LoVo (cell line): ENCODE results near the gene LMNTD2.
"Not testable (repeated sequence)": the region's sequence is repeated elsewhere in the genome, so short reads cannot be mapped to it uniquely, and the experiment has no call there.

Source experiments
- DNase-seq: peaks from one replicate; pipeline ENCODE4 v3.0.0-alpha.2; 2016; ENCODE audit warnings: low spot score

Gene LMNTD2

GRCh38 chr11:587546-587945 lies 27.0 kb upstream of the LMNTD2 start:
- DNase-seq = no peak

DNA sequence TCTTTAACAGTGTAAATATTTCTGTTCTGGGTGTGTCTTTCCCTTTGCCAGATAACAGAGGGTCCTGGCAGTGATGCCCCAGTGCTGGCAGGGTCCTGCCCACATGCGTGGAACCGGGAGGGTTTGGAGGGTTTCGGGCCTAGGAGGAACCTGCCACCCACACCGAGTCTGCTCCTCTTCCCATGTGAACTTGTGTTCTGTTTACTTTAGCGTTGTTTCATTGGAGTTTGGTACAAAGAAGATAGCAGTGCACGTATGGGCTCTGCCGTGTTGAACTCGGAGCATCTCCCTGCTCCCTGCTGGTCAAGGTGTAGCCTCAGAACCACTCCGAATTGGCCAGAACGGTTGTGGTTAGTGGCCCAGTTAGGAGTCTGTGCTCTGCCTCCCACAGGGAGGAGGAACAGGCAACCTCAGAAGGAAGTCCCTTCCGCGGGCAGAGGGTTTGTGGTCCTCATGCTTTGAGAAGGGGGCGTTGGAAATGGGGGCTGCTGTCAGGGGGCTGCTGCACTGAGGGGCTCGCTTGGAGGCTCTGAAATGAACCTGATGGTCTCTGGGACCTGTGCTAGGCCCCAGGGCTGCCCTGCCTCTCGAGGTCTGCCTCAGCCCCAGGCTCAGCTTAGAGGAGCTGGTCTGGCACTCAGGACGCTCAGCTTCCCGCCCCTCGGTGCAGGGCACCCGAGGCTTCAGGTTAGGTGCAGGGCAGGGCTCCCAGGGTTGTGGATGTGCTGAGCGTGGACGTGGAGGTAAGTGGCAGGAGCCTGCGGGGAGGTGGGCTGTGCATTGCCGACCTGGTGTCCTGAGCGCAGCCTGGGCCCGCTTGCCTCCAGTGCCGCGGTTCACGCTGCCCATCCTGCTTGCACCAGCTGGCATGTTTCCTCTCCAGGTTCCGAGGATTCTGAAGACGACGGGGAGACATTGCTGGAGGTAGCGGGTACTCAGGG lies 26.1 kb upstream of the LMNTD2 start:
- DNase-seq = no peak

DNA sequence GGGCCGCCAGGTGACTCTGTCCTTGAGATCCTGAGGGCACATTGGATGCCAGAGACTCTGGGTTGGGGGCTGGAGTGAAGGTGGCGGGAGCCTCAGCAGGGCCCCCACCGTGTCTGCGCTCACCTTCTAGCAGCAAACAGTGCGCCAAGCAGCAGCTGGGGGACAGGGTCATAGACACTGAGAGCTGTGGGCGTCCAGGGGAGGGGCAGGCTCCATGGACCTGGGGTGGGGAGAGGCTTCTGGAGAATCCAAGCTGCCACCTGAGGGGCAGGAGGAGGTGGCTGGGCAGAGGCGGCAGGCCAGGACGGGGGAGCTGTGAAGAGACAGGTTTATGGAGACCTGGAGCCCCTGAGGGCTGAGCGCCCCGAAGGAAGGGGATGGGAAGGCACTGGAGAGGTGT lies 23.7 kb upstream of the LMNTD2 start:
- no peak for DNase-seq

DNA sequence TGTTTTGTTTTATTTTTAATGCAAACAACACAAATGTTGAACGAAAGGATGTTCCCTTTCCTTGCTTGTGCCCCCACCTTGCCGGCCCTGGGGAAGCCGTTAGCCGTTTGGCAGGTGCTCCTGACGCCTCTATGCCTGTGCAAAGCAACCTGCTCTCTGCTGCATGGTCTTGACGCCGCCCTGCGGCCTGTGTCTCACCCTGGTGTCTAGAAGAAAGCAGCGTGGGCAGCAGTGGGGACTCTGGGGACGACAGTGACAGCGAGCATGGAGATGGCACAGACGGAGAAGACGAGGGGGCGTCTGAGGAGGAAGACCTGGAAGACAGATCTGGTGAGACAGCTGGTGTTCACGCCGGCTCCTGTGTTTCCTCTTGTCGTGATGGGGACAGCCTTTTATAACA lies 21.2 kb upstream of the LMNTD2 start:
- DNase-seq = no peak

GRCh38 chr11:581342-581741 lies 20.8 kb upstream of the LMNTD2 start:
- no peak for DNase-seq

DNA sequence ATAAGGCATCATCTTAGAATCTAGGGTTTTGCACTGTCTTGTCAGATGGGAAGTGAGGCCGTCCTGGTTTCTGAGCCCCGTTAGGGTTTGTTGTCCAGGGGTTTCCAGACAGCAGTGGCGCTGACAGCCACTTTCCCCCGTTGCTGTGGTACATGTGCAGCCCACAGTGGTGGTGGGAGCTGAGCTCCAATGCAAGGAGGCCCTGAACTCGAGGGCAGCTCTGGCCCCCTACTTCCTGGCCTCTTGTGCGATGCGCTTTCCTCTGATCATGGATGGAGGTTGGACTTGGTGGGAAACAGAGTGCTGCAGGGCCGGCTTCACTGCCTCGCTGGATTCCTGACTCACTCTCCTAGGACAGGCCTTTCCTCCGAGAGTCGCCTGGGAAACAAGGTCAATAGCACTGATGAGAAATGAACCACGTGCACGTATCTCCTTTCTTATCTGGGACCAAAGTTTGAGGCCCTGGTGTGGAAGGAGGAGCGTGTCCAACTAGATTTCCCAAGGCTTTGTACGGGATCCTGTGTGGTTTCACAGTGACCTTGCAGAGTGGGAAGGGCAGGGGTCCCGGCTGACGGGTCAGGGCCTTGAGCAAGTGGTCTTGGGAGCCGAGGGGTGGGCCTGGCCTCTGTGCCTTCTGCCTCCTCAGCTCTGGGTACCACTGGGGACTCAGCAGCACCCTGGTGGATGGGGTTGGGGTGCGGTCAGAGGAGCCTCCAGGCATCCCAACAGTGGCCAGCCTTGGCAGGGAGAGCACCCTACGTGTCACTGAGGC lies 19.5 kb upstream of the LMNTD2 start:
- DNase-seq = no peak

GRCh38 chr11:578276-579035 lies 17.9 kb upstream of the LMNTD2 start:
- DNase-seq = no peak

GRCh38 chr11:577611-577894 lies 17.0 kb upstream of the LMNTD2 start:
- no peak for DNase-seq

GRCh38 chr11:576811-577610 lies 16.5 kb upstream of the LMNTD2 start:
- DNase-seq = no peak

- peak; percentile 94 for DNase-seq
These were observed 15.6 kb upstream of the LMNTD2 start, which contains the start of gene PHRF1 for GRCh38 chr11:575996-576768. Gene PHRF1, plus strand, starts transcription at chr11:576470. Its CDS starts 5,043 bp downstream, at chr11:581513.

DNA sequence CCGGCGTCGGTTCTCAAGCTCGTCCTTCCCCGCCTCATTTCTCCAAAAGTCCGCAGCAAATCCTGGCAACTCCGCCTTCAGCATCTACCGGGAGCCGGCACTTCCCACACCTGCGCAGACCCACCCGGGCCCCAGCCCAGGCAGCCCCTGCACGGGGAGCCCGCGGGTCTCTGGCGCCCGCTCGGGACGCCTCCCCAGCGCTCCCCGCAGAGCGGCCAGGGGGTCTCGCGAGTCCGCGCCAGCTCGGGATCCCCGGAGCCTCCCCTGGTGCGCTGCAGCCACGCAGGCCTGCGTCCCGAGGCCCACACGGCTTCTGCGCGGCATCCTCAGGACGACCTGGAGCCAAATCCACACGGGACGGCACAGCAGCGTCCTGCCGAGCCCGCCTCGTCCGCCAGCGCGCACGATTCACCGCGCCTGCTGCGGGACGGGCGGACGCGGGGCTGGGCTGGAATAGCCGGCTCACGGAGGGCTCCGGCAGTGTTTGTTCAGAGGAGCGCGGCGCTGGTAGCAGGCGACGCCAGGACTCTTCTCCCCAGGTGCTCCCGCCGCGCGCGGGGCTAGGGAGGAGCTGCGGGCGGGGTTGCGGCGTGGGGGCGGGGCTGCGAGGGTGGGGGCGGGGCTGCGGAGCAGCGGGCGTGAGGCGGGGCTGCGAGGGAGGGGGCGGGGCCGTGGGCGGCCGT lies 14.9 kb upstream of the LMNTD2 start:
- no peak for DNase-seq

GRCh38 chr11:574632-575312 lies 14.2 kb upstream of the LMNTD2 start:
- DNase-seq = no peak

DNA sequence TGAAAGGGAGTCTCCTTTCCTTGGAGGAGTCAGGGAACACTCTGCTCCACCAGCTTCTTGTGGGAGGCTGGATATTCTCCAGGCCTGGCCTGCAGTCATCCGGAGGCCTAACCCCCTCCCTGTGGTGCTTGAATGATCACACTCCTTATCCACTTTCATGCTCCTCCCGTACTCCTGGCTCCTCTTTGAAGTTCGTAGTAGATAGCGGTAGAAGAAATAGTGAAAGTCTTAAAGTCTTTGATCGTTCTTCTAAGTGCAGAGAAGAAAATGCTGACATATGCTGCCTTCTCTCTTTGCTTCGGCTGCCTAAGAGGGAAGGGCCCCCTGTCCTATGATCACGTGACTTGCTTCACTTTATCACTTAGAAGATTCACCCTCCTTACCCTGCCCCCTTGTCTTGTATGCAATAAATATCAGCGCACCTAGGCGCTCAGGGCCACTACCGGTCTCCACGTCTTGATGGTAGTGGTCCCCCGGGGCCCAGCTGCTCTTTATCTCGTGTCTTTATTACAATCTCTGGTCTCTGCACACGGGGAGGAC lies 13.6 kb upstream of the LMNTD2 start:
- not testable (repeated sequence) for DNase-seq

DNA sequence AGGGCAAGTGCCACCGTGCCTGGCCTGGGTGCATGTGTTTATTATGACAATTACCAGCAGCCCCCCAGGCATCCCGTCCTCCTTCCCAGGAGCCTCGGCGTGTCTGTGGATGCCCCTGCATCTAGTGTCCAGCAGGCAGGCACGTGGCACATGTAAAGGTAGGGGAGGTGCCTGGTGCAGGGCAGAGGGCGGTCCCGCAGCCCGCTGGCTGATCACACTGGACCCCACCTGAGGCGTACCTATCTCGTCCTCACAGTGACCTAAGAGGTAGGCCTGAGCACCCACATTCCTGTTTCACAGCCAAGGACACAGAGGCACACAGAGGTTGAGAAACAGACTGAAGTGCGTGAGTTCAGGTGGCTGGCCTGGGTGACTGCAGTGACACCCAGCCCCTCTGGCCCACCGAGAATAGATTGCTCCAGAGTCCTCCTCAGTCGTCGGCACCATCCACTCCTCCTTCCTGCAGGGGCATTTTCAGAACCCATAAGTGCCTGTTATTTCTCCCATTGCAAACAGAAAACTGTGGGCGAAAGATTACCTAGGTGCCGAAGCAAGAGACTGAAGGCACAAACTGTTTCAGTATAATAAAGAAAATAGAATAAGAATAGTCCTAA lies 12.7 kb upstream of the LMNTD2 start:
- DNase-seq = no peak

DNA sequence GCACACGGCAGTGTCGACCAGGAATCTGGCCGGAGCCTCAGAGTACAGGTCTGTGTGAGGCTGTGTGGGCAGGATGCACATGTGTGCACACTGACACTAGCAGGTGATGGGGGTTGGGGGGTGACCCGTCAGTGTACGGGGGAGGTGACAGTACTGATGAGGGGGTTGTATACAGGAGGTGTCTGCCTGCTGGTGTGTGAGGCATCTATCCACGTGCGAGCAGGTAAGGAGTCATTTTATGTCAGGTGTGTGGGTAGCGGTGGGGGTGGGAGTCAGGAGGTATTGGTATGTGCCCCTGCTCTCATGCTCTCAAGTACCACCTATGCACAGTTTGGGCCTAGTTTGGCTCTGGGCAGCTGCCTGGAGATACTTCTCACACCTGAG lies 11.3 kb upstream of the LMNTD2 start:
- DNase-seq = no peak

GRCh38 chr11:569158-569885 lies 8.8 kb upstream of the LMNTD2 start:
- no peak for DNase-seq

DNA sequence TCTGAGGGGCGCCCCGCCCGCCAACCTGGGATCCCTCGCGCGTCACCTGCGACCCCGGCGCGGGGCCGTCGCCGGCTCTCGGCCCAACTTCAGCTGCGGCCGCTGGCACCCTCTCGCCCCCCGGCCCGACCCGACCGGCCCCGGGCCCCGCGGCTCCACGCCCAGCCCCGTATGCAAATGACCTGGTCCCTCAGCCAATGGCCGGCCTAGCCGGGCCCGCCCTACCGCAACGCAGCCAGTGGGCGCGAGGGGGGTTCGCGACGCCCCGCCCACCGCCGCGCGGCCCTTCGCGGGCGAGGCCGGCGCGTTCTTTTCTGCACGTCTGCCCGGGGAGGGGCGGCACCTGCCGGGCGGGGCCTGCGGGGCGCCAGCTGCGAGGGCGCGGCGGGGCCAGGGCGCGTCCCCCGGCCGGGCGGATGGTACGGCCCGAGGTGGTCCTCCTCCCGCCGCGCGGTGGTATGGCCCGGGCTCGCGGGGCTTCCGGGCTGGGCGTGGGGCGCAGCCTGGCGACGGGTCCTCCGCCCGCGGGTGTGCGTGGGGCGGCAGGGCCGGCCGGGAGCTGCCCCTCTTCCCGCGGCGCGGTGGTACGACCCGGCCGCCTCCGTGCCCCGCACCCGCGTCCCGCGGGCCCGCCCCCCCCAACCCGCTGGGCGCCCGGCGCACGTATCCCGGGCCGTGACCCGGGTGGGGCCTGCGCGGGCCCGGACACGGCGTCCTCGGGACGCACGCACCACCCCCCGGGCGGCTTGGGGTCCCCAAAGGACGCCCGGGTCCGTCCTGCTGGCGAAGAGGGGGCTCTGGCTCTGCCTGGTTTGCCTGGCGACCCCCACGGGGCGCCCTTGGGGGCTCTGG lies 8.0 kb upstream of the LMNTD2 start:
- peak; percentile 96 for DNase-seq
